Hematopoietic multipotent progenitor cell treated with erythropoietin and hydrocortisone succinate and interleukin-3 and kit ligand, for 17 days (in vitro differentiated cells): ENCODE data around the gene PRDM13.
"Not testable (repeated sequence)": the region's sequence is repeated elsewhere in the genome, so short reads cannot be mapped to it uniquely, and the experiment has no call there.

ENCODE experiments used
- DNase-seq: peaks from one replicate; pipeline ENCODE4 v3.0.0-alpha.2; 2015; ENCODE audit warnings: low spot score

PRDM13 gene

GRCh38 chr6:99606656-99607415 lies at the start of gene PRDM13:
PRDM13 (plus strand) TSS chr6:99606833; CDS start chr6:99607035, 202 bp downstream.
- DNase-seq: no peak

GRCh38 chr6:99559057-99559456 lies 47.6 kb upstream of the PRDM13 start:
- DNase-seq: no peak

- no peak for DNase-seq
Measured at GRCh38 chr6:99560668-99561067, 46.0 kb upstream of the PRDM13 start.

GRCh38 chr6:99563056-99563723 lies 43.4 kb upstream of the PRDM13 start:
- no peak for DNase-seq

GRCh38 chr6:99568103-99568933 lies 38.3 kb upstream of the PRDM13 start, which contains the start of gene CCNC:
CCNC (minus strand) TSS chr6:99568660; CDS start chr6:99568527, 133 bp downstream.
- DNase-seq: peak; percentile 71

- no peak for DNase-seq
Measured at GRCh38 chr6:99573980-99574617, 32.5 kb upstream of the PRDM13 start.

- no peak for DNase-seq
Measured at GRCh38 chr6:99575544-99576227, 30.9 kb upstream of the PRDM13 start.

- no peak for DNase-seq
Measured at GRCh38 chr6:99579781-99580180, 26.9 kb upstream of the PRDM13 start.

GRCh38 chr6:99587792-99588191 lies 18.8 kb upstream of the PRDM13 start:
- no peak for DNase-seq

GRCh38 chr6:99588618-99589289 lies 17.9 kb upstream of the PRDM13 start:
- DNase-seq: no peak

- DNase-seq: no peak
Measured at GRCh38 chr6:99589290-99589672, 17.4 kb upstream of the PRDM13 start.

- no peak for DNase-seq
Measured at GRCh38 chr6:99589907-99590493, 16.6 kb upstream of the PRDM13 start.

- no peak for DNase-seq
Measured at GRCh38 chr6:99590728-99591672, 15.6 kb upstream of the PRDM13 start.

GRCh38 chr6:99591673-99592364 lies 14.8 kb upstream of the PRDM13 start:
- no peak for DNase-seq

GRCh38 chr6:99592900-99593299 lies 13.7 kb upstream of the PRDM13 start:
- DNase-seq: no peak

- not testable (repeated sequence) for DNase-seq
Measured at GRCh38 chr6:99594696-99595095, 11.9 kb upstream of the PRDM13 start.

GRCh38 chr6:99602520-99603420 lies 3.9 kb upstream of the PRDM13 start:
- no peak for DNase-seq
